ENCODE measurements around the gene LIMK2. TPM values are rescaled to one million over a fixed set of nuclear protein-coding genes. Genes with fewer than 3 reads are reported as not detected.
"Not testable (repeated sequence)": the region's sequence is repeated elsewhere in the genome, so short reads cannot be mapped to it uniquely, and the experiment has no call there.

The LIMK2 gene
- total and polyA plus RNA-seq, 10 of the 15 experiments (the other 5 are each of a cell fraction or from before 2014, with no cell fraction given) = 2.9 to 40.4 (median 26.7) TPM

GRCh38 chr22:31199187-31199586 lies 12.9 kb upstream of the LIMK2 start:
- no peak for DNase-seq (ENCODE audit: low read depth, low spot score)
- Histone ChIP-seq H3K27ac (ENCODE audit: control insufficient read depth, insufficient read depth) (no peak overlapping the region), H3K4me2 (ENCODE audit: control insufficient read depth, insufficient read depth) (no peak overlapping the region), H3K9me3 (replicated peaks; ENCODE audit: control insufficient read depth, insufficient read depth, low read length) (no peaks in the 10 kb centered on the region), H3K36me3 (ENCODE audit: control insufficient read depth in 2 of 2, insufficient read depth in 2 of 2, low read length in 1 of 2) (peaks cover 2 to 7% of the 10 kb centered on the region in 2 experiments; a peak in 3 of 4 replicates), H3K79me2 (ENCODE audit: control insufficient read depth, insufficient read depth, low read length) (no peaks in the 10 kb centered on the region), H4K20me1 (ENCODE audit: control insufficient read depth, insufficient read depth) (no peaks in the 10 kb centered on the region), H2AFZ (ENCODE audit: control insufficient read depth, low read depth, low read length) (no peak overlapping the region), H3K4me1 (ENCODE audit: control insufficient read depth, insufficient read depth, low read length) (no peaks in the 10 kb centered on the region), H3K9ac (ENCODE audit: control insufficient read depth, insufficient read depth, low read length) (no peak overlapping the region), H3K27me3 (replicated peaks in 1 of 2; ENCODE audit: control insufficient read depth in 2 of 2, insufficient read depth in 2 of 2, low read length in 1 of 2) (no peaks in the 10 kb centered on the region), H3K4me3 (no peak overlapping the region)
- intact Hi-C loops (cut with micrococcal nuclease; ENCODE audit: unreplicated experiment) (no loop called here), in situ Hi-C loops (cut with MboI) (no loop called here)
- SMC1A ChIA-PET (ENCODE audit: uncharacterized antibody, unreplicated experiment) = interaction anchor here (1.2 to 2.8 kb wide), 2 partner anchors 11 to 13 kb away, joined by 3 to 6 read pairs; partner anchors contain the start of gene LIMK2
- no peak for FAIRE-seq
- TF ChIP-seq E2F4 (IDR thresholded peaks at IDR 0.05; ENCODE audit: low read depth, low read length) = no peak
- TF ChIP-seq RAD21 (IDR thresholded peaks at IDR 0.05; ENCODE audit: insufficient read depth, low read depth, low read length) = 0 out of 2 replicates have a peak, but pooled peaks have one; percentile 4
- 0 out of 6 replicates have a peak, but pooled peaks of 1 of the 3 experiments have one; percentile 10 for TF ChIP-seq CTCF (IDR thresholded peaks at IDR 0.05 in 2 of 3, conservative IDR thresholded peaks at IDR 0.05 in 1 of 3; ENCODE audit: control insufficient read depth in 2 of 3, extremely low read depth in 1 of 3, insufficient read depth in 1 of 3, low read depth in 3 of 3, low read length in 3 of 3)
- RAD21 ChIA-PET (ENCODE audit: unreplicated experiment) = no interaction called here
- POLR2A ChIA-PET = no interaction called here
- BruUV-seq (replicated peaks) = no TSS peak
- ATAC-seq = no peak
- 98% methylated on average over 3 of the region's 3 CpGs for WGBS (ENCODE audit: insufficient coverage, insufficient replicate concordance, low lambda C conversion rate, missing lambda C conversion rate)
- CTCF ChIA-PET = interaction anchor here (0.9 to 1.6 kb wide), 3 partner anchors 11 to 74 kb away, joined by 3 to 7 read pairs (median 6); no protein-coding TSS in a partner anchor

GRCh38 chr22:31204352-31204984 lies 7.6 kb upstream of the LIMK2 start:
- H3K4me2 ChIP-seq (ENCODE audit: control insufficient read depth, insufficient read depth); H3K27me3 ChIP-seq (replicated peaks in 1 of 2; ENCODE audit: control insufficient read depth in 2 of 2, insufficient read depth in 2 of 2, low read length in 1 of 2); H3K4me1 ChIP-seq (ENCODE audit: control insufficient read depth, insufficient read depth, low read length); H3K4me3 ChIP-seq; H4K20me1 ChIP-seq (ENCODE audit: control insufficient read depth, insufficient read depth); DNase-seq (ENCODE audit: low read depth, low spot score); H3K27ac ChIP-seq (ENCODE audit: control insufficient read depth, insufficient read depth); H3K9ac ChIP-seq (ENCODE audit: control insufficient read depth, insufficient read depth, low read length); POLR2A ChIA-PET; BruUV-seq (replicated peaks); H3K36me3 ChIP-seq (ENCODE audit: control insufficient read depth in 2 of 2, insufficient read depth in 2 of 2, low read length in 1 of 2); in situ Hi-C loops (cut with MboI); SMC1A ChIA-PET (ENCODE audit: uncharacterized antibody, unreplicated experiment); ATAC-seq; H2AFZ ChIP-seq (ENCODE audit: control insufficient read depth, low read depth, low read length); CTCF ChIA-PET; H3K79me2 ChIP-seq (ENCODE audit: control insufficient read depth, insufficient read depth, low read length); RAD21 ChIA-PET (ENCODE audit: unreplicated experiment); H3K9me3 ChIP-seq (replicated peaks; ENCODE audit: control insufficient read depth, insufficient read depth, low read length); FAIRE-seq; intact Hi-C loops (cut with micrococcal nuclease; ENCODE audit: unreplicated experiment): not testable (repeated sequence)
- WGBS (ENCODE audit: insufficient coverage, insufficient replicate concordance, low lambda C conversion rate, missing lambda C conversion rate) = 92% methylated on average over 6 of the region's 8 CpGs

GRCh38 chr22:31205059-31205458 lies 7.0 kb upstream of the LIMK2 start:
- H3K4me2 ChIP-seq (ENCODE audit: control insufficient read depth, insufficient read depth); DNase-seq (ENCODE audit: low read depth, low spot score); intact Hi-C loops (cut with micrococcal nuclease; ENCODE audit: unreplicated experiment); H2AFZ ChIP-seq (ENCODE audit: control insufficient read depth, low read depth, low read length); H3K4me3 ChIP-seq; SMC1A ChIA-PET (ENCODE audit: uncharacterized antibody, unreplicated experiment); H3K36me3 ChIP-seq (ENCODE audit: control insufficient read depth in 2 of 2, insufficient read depth in 2 of 2, low read length in 1 of 2); in situ Hi-C loops (cut with MboI); RAD21 ChIA-PET (ENCODE audit: unreplicated experiment); POLR2A ChIA-PET; H3K27ac ChIP-seq (ENCODE audit: control insufficient read depth, insufficient read depth); BruUV-seq (replicated peaks); H4K20me1 ChIP-seq (ENCODE audit: control insufficient read depth, insufficient read depth); H3K79me2 ChIP-seq (ENCODE audit: control insufficient read depth, insufficient read depth, low read length); H3K27me3 ChIP-seq (replicated peaks in 1 of 2; ENCODE audit: control insufficient read depth in 2 of 2, insufficient read depth in 2 of 2, low read length in 1 of 2); H3K9ac ChIP-seq (ENCODE audit: control insufficient read depth, insufficient read depth, low read length); ATAC-seq; H3K9me3 ChIP-seq (replicated peaks; ENCODE audit: control insufficient read depth, insufficient read depth, low read length); H3K4me1 ChIP-seq (ENCODE audit: control insufficient read depth, insufficient read depth, low read length); CTCF ChIA-PET: not testable (repeated sequence)
- 100% methylated on average over 3 of the region's 4 CpGs for WGBS (ENCODE audit: insufficient coverage, insufficient replicate concordance, low lambda C conversion rate, missing lambda C conversion rate)
- peak; percentile 27 for FAIRE-seq

Measured in GM12878 (cell line).